NCI-H146 (cell line): ENCODE measurements around the gene CFAP57.

Experiments used
- DNase-seq: peaks from one replicate; lab custom pipeline; 2025; lab: John Stamatoyannopoulos, UW

The CFAP57 gene

GRCh38 chr1:43227143-43227764 is 55.1 kb downstream of the CFAP57 start:
- peak; percentile 58 for DNase-seq

- DNase-seq: no peak
Observed at GRCh38 chr1:43229826-43230780, 58.0 kb downstream of the CFAP57 start.

- no peak for DNase-seq
Observed at GRCh38 chr1:43232074-43232473, 59.9 kb downstream of the CFAP57 start.

DNA sequence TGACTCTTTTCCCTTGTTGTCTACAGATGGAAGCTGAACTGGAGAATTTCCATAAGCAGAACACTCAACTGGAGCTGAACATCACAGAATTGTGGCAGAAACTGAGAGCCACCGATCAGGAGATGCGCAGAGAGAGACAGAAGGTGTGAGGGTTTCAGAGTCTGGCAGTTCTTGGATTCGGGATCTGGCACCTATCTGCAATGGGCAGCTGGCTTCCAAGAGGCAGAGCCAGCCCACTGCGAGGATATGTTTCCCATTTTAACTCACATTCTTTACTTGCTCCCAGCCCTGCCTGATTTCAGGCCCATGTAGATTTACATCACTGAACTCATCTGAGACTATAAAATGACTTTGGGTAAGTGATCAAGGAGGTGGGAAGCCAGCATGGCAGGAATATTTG is 60.4 kb downstream of the CFAP57 start:
- no peak for DNase-seq

DNA sequence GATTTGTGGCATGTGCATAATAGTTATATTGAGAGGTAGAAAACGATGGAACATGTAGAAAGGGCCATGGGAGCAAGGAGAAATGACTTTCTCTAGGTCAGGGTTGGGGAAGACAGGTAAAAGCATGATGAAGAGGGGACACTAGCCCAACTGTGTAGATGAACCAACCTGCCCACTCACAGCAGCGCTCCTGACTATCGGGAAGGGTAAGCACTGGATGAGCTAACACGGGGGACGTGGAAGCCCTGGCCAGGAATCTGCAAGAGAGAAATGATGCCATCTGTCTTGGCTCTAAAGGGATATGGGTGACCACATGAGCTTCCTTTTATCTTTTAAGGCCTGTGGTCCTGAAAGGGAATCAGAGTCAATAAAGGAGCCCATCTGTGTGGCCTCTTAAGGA is 61.5 kb downstream of the CFAP57 start:
- DNase-seq: no peak

DNA sequence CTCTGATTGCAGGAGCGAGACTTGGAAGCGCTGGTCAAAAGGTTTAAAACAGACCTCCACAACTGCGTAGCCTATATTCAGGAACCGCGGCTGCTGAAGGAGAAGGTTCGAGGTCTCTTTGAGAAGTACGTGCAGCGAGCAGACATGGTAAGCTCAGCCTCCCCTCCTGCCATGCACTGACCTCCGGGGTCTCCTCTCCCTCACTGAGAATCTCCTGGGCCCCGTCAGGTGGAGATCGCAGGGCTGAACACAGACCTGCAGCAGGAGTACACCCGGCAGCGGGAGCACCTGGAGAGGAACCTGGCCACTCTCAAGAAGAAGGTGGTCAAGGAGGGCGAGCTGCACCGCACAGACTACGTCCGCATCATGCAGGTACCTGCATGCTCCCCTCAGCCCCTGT is 62.1 kb downstream of the CFAP57 start:
- no peak for DNase-seq

- DNase-seq: no peak
Observed at GRCh38 chr1:43235040-43235439, 62.9 kb downstream of the CFAP57 start.

GRCh38 chr1:43235451-43236121 is 63.5 kb downstream of the CFAP57 start:
- DNase-seq: no peak

DNA sequence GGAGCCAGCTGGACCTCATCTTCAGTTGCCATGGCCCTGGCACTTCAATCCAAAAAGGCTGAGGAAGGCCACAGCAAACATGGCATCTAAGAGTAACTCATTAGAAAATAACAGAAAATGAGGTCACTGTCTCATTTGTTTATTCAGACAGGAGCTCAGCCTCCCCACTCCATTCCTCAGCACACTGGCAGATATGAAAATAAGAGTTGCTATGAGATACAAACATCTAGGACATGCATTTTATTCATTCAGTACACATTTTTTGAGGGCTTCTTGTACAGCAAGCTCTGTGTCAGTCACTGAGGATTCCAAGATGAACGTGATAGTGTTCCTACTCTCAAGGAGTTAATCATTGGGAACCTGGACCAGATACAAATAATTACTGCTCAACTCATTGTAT is 65.0 kb downstream of the CFAP57 start:
- no peak for DNase-seq

DNA sequence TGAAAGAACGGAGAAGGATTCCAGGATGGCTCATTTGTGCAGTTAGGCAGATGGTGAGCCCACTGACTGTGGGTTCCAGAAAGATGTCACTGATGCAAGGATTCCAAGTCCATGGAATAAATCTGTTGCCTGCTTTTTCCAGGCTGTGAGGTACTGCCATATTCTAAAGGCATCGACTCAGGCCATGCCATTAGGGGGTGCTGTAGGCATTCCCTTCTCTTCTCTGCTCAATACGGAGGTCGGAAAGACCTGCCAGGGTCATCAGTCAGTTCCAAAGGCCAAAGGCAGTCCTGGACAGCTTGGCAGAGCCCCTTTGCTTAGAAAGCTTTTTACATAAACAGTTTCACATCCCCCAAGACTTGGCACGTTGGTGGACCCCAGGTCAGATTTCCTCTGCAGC is 66.0 kb downstream of the CFAP57 start:
- DNase-seq: peak; percentile 52

DNA sequence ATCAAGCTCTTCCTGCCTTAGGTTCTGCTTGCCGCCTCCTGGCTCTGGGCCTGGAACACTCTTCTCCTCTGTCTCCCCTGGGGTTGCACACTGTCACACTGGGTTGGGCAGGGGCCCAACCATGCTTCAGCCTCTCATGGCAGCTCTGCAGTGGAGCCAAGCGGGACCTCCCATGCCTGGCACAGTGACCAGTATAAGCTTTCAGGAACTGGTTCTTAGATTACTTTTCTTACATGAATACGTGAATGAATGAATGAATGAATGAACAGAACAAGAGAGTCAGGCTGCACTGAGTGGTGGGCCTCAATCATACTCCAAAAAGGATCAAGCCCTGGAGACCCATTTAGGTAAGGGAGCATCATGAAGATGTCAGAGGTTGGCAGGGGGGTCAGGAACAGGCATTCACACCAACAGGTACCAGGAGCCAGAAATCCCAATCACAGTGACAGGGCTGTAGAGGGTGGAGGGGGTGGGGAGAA is 66.9 kb downstream of the CFAP57 start:
- no peak for DNase-seq

GRCh38 chr1:43239484-43239883 is 67.4 kb downstream of the CFAP57 start:
- DNase-seq: no peak

- DNase-seq: no peak
Observed at GRCh38 chr1:43241413-43241836, 69.3 kb downstream of the CFAP57 start.

- no peak for DNase-seq
Observed at GRCh38 chr1:43243299-43243698, 71.2 kb downstream of the CFAP57 start.

DNA sequence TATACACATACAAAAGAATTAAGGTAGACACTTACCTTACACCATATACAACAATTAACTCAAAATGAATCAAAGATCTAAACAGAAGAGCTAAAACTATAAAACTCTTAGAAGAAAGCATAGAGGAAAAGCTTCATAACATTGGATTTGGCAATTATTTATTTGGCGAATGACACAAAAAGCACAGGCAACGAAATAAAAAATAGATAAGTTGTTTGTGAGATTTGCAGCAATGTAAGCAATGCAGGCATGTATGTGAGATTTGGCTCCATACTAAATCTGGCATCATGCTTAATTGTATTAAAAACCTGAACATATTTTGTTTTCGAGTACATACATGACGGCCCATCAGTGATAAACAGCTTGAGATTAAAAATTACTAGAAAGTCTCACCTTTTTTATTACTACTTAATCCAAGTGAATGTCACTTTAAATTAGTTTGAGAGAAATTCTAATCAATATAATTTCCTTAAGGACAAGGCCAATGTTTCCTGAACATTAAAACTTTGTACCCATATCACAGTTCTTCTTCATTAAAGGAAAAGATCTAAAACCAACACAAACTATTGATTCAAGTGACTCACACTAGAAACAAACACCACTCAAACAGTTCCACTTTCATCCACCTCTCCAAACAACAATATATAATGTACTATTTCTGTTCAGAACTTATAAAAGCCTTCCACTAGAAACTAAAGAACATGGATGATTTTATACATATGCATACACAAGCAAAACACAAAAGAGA is 74.5 kb downstream of the CFAP57 start:
- no peak for DNase-seq

DNA sequence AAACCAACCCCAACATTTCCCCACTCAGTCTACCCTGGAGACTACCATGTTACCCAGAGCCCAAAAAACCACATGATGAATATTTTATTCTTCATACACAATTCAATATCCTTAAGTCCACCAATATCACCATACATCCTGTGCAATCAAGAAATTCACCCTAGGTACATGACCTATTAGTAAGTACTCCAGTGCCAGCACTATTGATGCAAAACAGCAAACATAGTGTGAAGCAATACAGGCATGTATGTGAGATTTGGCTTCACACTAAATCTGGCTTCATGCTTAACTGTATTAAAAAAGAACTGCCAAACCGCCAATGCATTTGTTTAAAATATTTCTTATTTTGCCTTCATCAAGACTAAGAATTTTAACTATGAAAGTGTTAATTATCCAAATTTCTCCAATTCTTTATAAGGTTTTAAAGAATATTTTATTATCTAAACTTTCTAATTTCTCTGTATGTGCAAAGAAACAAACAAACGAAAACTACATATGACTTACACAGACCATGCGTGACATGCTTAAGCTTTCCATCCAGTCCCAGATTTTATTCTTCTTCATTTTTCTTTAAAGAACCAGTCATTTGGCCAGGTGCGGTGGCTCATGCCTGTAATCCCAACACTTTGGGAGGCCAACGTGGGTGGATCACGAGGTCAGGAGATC is 75.3 kb downstream of the CFAP57 start:
- no peak for DNase-seq

GRCh38 chr1:43250351-43250761 is 78.2 kb downstream of the CFAP57 start:
- DNase-seq: no peak

DNA sequence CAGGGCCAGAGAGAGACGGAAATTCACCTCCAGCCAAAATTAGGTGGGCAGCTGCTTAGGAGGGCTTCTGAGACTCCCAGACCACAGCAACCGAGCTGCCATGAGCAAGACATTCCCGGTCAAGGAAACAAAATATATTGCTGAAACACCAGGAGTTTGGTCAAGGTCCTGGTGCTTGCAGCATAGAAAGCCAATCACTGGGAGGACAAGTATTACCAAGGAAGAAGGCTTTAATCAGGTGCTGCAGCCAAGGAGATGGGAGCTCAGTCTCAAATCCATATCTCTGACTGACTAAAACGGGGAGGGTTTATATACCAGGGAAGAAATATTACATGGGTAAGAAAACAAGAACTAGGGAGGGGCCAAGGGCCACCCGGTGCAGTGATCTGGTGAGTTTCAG is 78.9 kb downstream of the CFAP57 start:
- DNase-seq: no peak

GRCh38 chr1:43252225-43252624 is 80.1 kb downstream of the CFAP57 start:
- DNase-seq: no peak

DNA sequence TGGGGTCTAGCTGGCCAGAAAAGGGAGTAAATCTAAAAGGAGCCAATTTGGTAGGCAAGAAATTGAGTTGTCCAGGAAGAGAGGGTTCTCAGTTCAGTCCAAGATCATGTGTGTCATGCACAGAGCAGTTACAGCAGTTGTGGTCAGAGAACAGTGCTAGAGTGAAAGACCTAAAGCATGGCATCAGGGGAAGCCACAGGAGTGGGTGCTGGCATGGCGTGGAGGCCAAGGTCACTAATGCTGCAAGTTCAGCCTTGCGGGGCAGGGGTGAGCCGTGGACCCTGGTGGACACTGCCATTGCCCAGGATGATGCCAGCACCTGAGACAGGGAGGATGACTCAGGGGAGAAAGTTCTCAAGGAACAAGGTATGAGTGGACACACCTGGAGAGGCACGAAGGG is 81.0 kb downstream of the CFAP57 start:
- no peak for DNase-seq

DNA sequence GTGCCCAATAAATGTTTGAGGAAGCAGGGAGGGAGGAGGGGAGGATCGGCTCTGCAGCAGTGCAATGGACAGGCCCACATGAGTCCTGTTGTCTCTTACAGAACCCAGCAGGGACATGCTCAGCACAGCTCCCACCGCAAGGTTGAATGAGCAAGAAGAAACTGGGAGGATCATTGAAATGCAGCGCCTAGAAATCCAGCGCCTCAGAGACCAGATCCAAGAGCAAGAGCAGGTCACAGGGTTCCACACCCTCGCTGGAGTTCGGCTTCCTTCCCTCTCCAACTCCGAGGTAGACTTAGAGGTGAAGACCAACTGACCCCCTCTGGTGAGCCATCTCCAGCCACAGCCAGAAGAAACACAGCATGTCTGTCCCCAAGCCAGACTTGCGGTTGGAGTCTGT is 81.7 kb downstream of the CFAP57 start:
- DNase-seq: no peak
